ACC112 (cell line): ENCODE measurements around the gene GUCY1A2.
"Not testable (repeated sequence)": the region's sequence is repeated elsewhere in the genome, so short reads cannot be mapped to it uniquely, and the experiment has no call there.

Experiments
- H2AFZ ChIP-seq: fragments of 200-600 bp; sonication (generic); one replicate; pipeline ENCODE4 v1.6.0; 2017; ENCODE audit warnings: antibody characterized with exemption, low read length; ENCODE audit not compliant: unreplicated experiment
- H3K27ac ChIP-seq: fragments of 200-600 bp; sonication (generic); 2 replicates; pipeline ENCODE4 v1.5.1; 2014; ENCODE audit warnings: low read depth, mild to moderate bottlenecking, antibody characterized with exemption, low read length, moderate library complexity
- H3K27me3 ChIP-seq: fragments of 200-600 bp; sonication (generic); 2 replicates; pipeline ENCODE4 v1.6.1; 2014; ENCODE audit warnings: mild to moderate bottlenecking, antibody characterized with exemption, low read length, moderate library complexity, mixed read lengths; ENCODE audit not compliant: insufficient read depth
- H3K36me3 ChIP-seq: fragments of 200-600 bp; sonication (generic); 2 replicates; pipeline ENCODE4 v1.6.1; 2016; ENCODE audit warnings: mild to moderate bottlenecking, antibody characterized with exemption, low read length, moderate library complexity, mixed read lengths; ENCODE audit not compliant: insufficient read depth
- H3K4me1 ChIP-seq: fragments of 200-600 bp; sonication (generic); one replicate; pipeline ENCODE4 v1.6.1; 2016; ENCODE audit warnings: low read length, mixed read lengths; ENCODE audit not compliant: insufficient read depth, unreplicated experiment, control insufficient read depth
- H3K4me3 ChIP-seq: fragments of 200-600 bp; sonication (generic); 2 replicates; pipeline ENCODE4 v1.5.1; 2014; ENCODE audit warnings: mild to moderate bottlenecking, low read depth, low read length
- H3K79me2 ChIP-seq: fragments of 200-600 bp; sonication (generic); one replicate; pipeline ENCODE4 v1.6.0; 2016; ENCODE audit warnings: low read length; ENCODE audit not compliant: control insufficient read depth, unreplicated experiment, insufficient read depth

Gene GUCY1A2

GRCh38 chr11:106815209-106815608 lies 203.1 kb downstream of the GUCY1A2 start:
- no peak overlapping the region for H3K4me3 ChIP-seq
- no peak overlapping the region for H2AFZ ChIP-seq
- no peaks in the 10 kb centered on the region for H3K36me3 ChIP-seq
- H3K79me2 ChIP-seq: no peaks in the 10 kb centered on the region
- H3K27me3 ChIP-seq: no peaks in the 10 kb centered on the region
- H3K27ac ChIP-seq: no peak overlapping the region
- H3K4me1 ChIP-seq: no peaks in the 10 kb centered on the region

- no peak overlapping the region for H3K27ac ChIP-seq
- H3K4me3 ChIP-seq: no peak overlapping the region
- H3K79me2 ChIP-seq: no peaks in the 10 kb centered on the region
- H2AFZ ChIP-seq: no peak overlapping the region
- no peaks in the 10 kb centered on the region for H3K27me3 ChIP-seq
- H3K36me3 ChIP-seq: no peaks in the 10 kb centered on the region
- no peaks in the 10 kb centered on the region for H3K4me1 ChIP-seq
Measured at GRCh38 chr11:106813806-106814205, 204.5 kb downstream of the GUCY1A2 start.

GRCh38 chr11:106794058-106794457 lies 224.2 kb downstream of the GUCY1A2 start:
- Histone ChIP-seq H2AFZ (no peak overlapping the region), H3K4me1 (no peaks in the 10 kb centered on the region), H3K27me3 (no peaks in the 10 kb centered on the region; the same call in 1 of the 2 replicates), H3K36me3 (no peaks in the 10 kb centered on the region), H3K4me3 (no peak overlapping the region), H3K27ac (no peak overlapping the region), H3K79me2 (no peaks in the 10 kb centered on the region)

GRCh38 chr11:106789406-106789805 lies 228.9 kb downstream of the GUCY1A2 start:
- no peak overlapping the region for H3K4me3 ChIP-seq
- H2AFZ ChIP-seq: no peak overlapping the region
- H3K4me1 ChIP-seq: no peaks in the 10 kb centered on the region
- H3K79me2 ChIP-seq: no peaks in the 10 kb centered on the region
- peaks cover 13% of the 10 kb centered on the region; the same call in 1 of the 2 replicates for H3K27me3 ChIP-seq
- H3K27ac ChIP-seq: no peak overlapping the region
- H3K36me3 ChIP-seq: no peaks in the 10 kb centered on the region

- H3K4me1 ChIP-seq: no peaks in the 10 kb centered on the region
- H3K36me3 ChIP-seq: no peaks in the 10 kb centered on the region
- H3K27me3 ChIP-seq: peaks cover 29% of the 10 kb centered on the region; the same call in 1 of the 2 replicates
- no peak overlapping the region for H2AFZ ChIP-seq
- H3K4me3 ChIP-seq: no peak overlapping the region
- H3K27ac ChIP-seq: no peak overlapping the region
- no peaks in the 10 kb centered on the region for H3K79me2 ChIP-seq
Measured at GRCh38 chr11:106787454-106787853, 230.8 kb downstream of the GUCY1A2 start.

- H2AFZ ChIP-seq: no peak overlapping the region
- H3K4me3 ChIP-seq: no peak overlapping the region
- H3K4me1 ChIP-seq: no peaks in the 10 kb centered on the region
- peaks cover 41% of the 10 kb centered on the region; the same call in 1 of the 2 replicates for H3K27me3 ChIP-seq
- H3K79me2 ChIP-seq: no peaks in the 10 kb centered on the region
- no peaks in the 10 kb centered on the region for H3K36me3 ChIP-seq
- H3K27ac ChIP-seq: no peak overlapping the region
Measured at GRCh38 chr11:106785913-106786650, 232.2 kb downstream of the GUCY1A2 start.

- H3K4me3 ChIP-seq, H3K4me1 ChIP-seq, H2AFZ ChIP-seq, H3K36me3 ChIP-seq, H3K27ac ChIP-seq, H3K79me2 ChIP-seq: not testable (repeated sequence)
- peaks cover 38% of the 10 kb centered on the region for H3K27me3 ChIP-seq
Measured at GRCh38 chr11:106777302-106777701, 241.0 kb downstream of the GUCY1A2 start.

- no peaks in the 10 kb centered on the region for H3K4me1 ChIP-seq
- H3K27ac ChIP-seq: no peak overlapping the region
- no peaks in the 10 kb centered on the region for H3K36me3 ChIP-seq
- no peaks in the 10 kb centered on the region for H3K27me3 ChIP-seq
- H2AFZ ChIP-seq: no peak overlapping the region
- H3K4me3 ChIP-seq: no peak overlapping the region
- no peaks in the 10 kb centered on the region for H3K79me2 ChIP-seq
Measured at GRCh38 chr11:106770489-106771085, 247.7 kb downstream of the GUCY1A2 start.

GRCh38 chr11:106765469-106766258 lies 252.6 kb downstream of the GUCY1A2 start:
- Histone ChIP-seq H3K4me1 (no peaks in the 10 kb centered on the region), H3K4me3 (no peak overlapping the region), H3K27me3 (no peaks in the 10 kb centered on the region; the same call in none of the 2 replicates), H2AFZ (no peak overlapping the region), H3K36me3 (no peaks in the 10 kb centered on the region), H3K79me2 (no peaks in the 10 kb centered on the region), H3K27ac (no peak overlapping the region)

- no peaks in the 10 kb centered on the region for H3K4me1 ChIP-seq
- no peak overlapping the region for H3K4me3 ChIP-seq
- H2AFZ ChIP-seq: no peak overlapping the region
- H3K79me2 ChIP-seq: no peaks in the 10 kb centered on the region
- H3K27ac ChIP-seq: no peak overlapping the region
- peaks cover 4% of the 10 kb centered on the region for H3K27me3 ChIP-seq
- H3K36me3 ChIP-seq: no peaks in the 10 kb centered on the region
Measured at GRCh38 chr11:106763501-106763900, 254.8 kb downstream of the GUCY1A2 start.
